WTC11 (cell line): ENCODE results near the gene PTPN12. TPM values are rescaled to one million over a fixed set of nuclear protein-coding genes. Genes with fewer than 3 reads are reported as not detected.

Source experiments
- ATAC-seq: fragments of 200-7000 bp; cut with Tn5 transposase; 2 replicates; pipeline ENCODE4 v1.10.0; 2021; ENCODE audit warnings: mild to moderate bottlenecking, moderate library complexity
- CTCF ChIA-PET: fragments of 300-600 bp; sonication (Branson Sonifier 250); formaldehyde crosslinking; loops from one replicate; lab custom pipeline; 2021; ENCODE audit warnings: antibody characterized with exemption; lab: Charles Lee
- POLR2A ChIA-PET: fragments of 350-600 bp; sonication (Branson Sonifier 250); formaldehyde crosslinking; loops from one replicate; lab custom pipeline; 2021; ENCODE audit warnings: antibody characterized with exemption; lab: Charles Lee
- DNase-seq: peaks from one replicate; pipeline ENCODE4 v3.0.0; 2021; ENCODE audit warnings: low spot score
- H3K27ac Mint-ChIP-seq: 2 replicates; pipeline ENCODE4 v1.8.0; 2021; ENCODE audit warnings: mixed read lengths
- H3K27me3 Mint-ChIP-seq: 2 replicates; pipeline ENCODE4 v1.8.0; 2021; ENCODE audit warnings: low read depth, mild to moderate bottlenecking, moderate library complexity, mixed read lengths
- H3K36me3 Mint-ChIP-seq: 2 replicates; pipeline ENCODE4 v1.8.0; 2021; ENCODE audit warnings: mixed read lengths
- H3K4me1 Mint-ChIP-seq: 2 replicates; pipeline ENCODE4 v1.8.0; 2022; ENCODE audit warnings: mixed read lengths
- H3K4me3 Mint-ChIP-seq: 2 replicates; pipeline ENCODE4 v1.8.0; 2021; ENCODE audit warnings: mild to moderate bottlenecking, moderate library complexity, mixed read lengths
- H3K9me3 Mint-ChIP-seq: 2 replicates; pipeline ENCODE4 v1.8.0; 2021; ENCODE audit warnings: mixed read lengths
- AR ChIP-seq: fragments of 250-450 bp; sonication (Bioruptor Pico); IDR thresholded peaks from 2 replicates; pipeline ENCODE4 v1.9.0; 2021; ENCODE audit warnings: mild to moderate bottlenecking
- ATF1 ChIP-seq: sonication (generic); formaldehyde crosslinking; IDR thresholded peaks from 2 replicates; pipeline ENCODE4 v1.8.1; 2023; ENCODE audit warnings: mild to moderate bottlenecking, moderate library complexity, missing genetic modification reagents
- ATF2 ChIP-seq: sonication (generic); formaldehyde crosslinking; IDR thresholded peaks from 2 replicates; pipeline ENCODE4 v1.8.1; 2022; ENCODE audit warnings: low read depth, missing genetic modification reagents, borderline replicate concordance
- CBFB ChIP-seq: sonication (generic); formaldehyde crosslinking; IDR thresholded peaks from 2 replicates; pipeline ENCODE4 v1.8.1; 2022; ENCODE audit warnings: mild to moderate bottlenecking, low read depth, missing genetic modification reagents
- EMX1 ChIP-seq: fragments of 250-450 bp; sonication (Bioruptor Pico); IDR thresholded peaks from 2 replicates; pipeline ENCODE4 v1.8.0; 2021; ENCODE audit warnings: mild to moderate bottlenecking
- ETV6 ChIP-seq: sonication (generic); formaldehyde crosslinking; IDR thresholded peaks from 2 replicates; pipeline ENCODE4 v1.8.1; 2022; ENCODE audit warnings: mild to moderate bottlenecking, missing genetic modification reagents
- GRHL2 ChIP-seq: fragments of 250-450 bp; sonication (Bioruptor Pico); IDR thresholded peaks from 2 replicates; pipeline ENCODE4 v1.8.0; 2022; ENCODE audit warnings: mild to moderate bottlenecking, moderate library complexity; ENCODE audit not compliant: insufficient replicate concordance, severe bottlenecking
- HMGA2 ChIP-seq: fragments of 250-450 bp; sonication (Bioruptor Pico); IDR thresholded peaks from 2 replicates; pipeline ENCODE4 v1.4.0; 2021; ENCODE audit warnings: mild to moderate bottlenecking, moderate library complexity
- HMGXB4 ChIP-seq: sonication (generic); formaldehyde crosslinking; IDR thresholded peaks from 2 replicates; pipeline ENCODE4 v1.8.1; 2023; ENCODE audit warnings: mild to moderate bottlenecking, moderate library complexity, missing genetic modification reagents
- IRF2 ChIP-seq: sonication (generic); formaldehyde crosslinking; IDR thresholded peaks from 2 replicates; pipeline ENCODE4 v1.8.0; 2022; ENCODE audit warnings: low read depth, missing genetic modification reagents, borderline replicate concordance
- MXD4 ChIP-seq: fragments of 250-450 bp; sonication (Bioruptor Pico); IDR thresholded peaks from 2 replicates; pipeline ENCODE4 v1.8.0; 2021; ENCODE audit warnings: mild to moderate bottlenecking, moderate library complexity, borderline replicate concordance
- MYBL2 ChIP-seq: sonication (generic); formaldehyde crosslinking; IDR thresholded peaks from 2 replicates; pipeline ENCODE4 v1.8.1; 2023; ENCODE audit warnings: mild to moderate bottlenecking, moderate library complexity, missing genetic modification reagents
- NFE2L1 ChIP-seq: sonication (generic); formaldehyde crosslinking; IDR thresholded peaks from 2 replicates; pipeline ENCODE4 v1.8.1; 2023; ENCODE audit warnings: missing genetic modification reagents
- NR2C2 ChIP-seq: sonication (generic); formaldehyde crosslinking; IDR thresholded peaks from 2 replicates; pipeline ENCODE4 v1.8.0; 2022; ENCODE audit warnings: mild to moderate bottlenecking, missing genetic modification reagents
- STAT6 ChIP-seq: sonication (generic); formaldehyde crosslinking; conservative IDR thresholded peaks from 2 replicates; pipeline ENCODE4 v1.8.1; 2023; ENCODE audit warnings: mild to moderate bottlenecking, low read depth, missing genetic modification reagents, moderate library complexity
- ZBTB43 ChIP-seq: sonication (generic); formaldehyde crosslinking; IDR thresholded peaks from 2 replicates; pipeline ENCODE4 v1.8.1; 2023; ENCODE audit warnings: mild to moderate bottlenecking, missing genetic modification reagents
- ZNF671 ChIP-seq: fragments of 250-450 bp; sonication (Bioruptor Pico); IDR thresholded peaks from 2 replicates; pipeline ENCODE4 v1.8.0; 2021; ENCODE audit warnings: mild to moderate bottlenecking
- ZSCAN18 ChIP-seq: fragments of 250-450 bp; sonication (Bioruptor Pico); IDR thresholded peaks from 2 replicates; pipeline ENCODE4 v2.1.2; 2022; ENCODE audit warnings: mild to moderate bottlenecking, moderate library complexity
- total RNA-seq: library from RNA; stranded (reverse); gene quantifications from 3 replicates; pipeline ENCODE4 v1.2.3, GENCODE V29; 2021

The PTPN12 gene
- total RNA-seq, 1 experiment from 2014 or later: 102 TPM

GRCh38 chr7:77658928-77659327 lies 121.8 kb downstream of the PTPN12 start:
- ChIA-PET POLR2A (interaction anchor here (0.7 kb wide), 1 partner anchor 36 kb away, joined by 3 read pairs; no protein-coding TSS in a partner anchor), CTCF (interaction anchor here (0.6 to 1.3 kb wide), 4 partner anchors 7 to 101 kb away, joined by 3 to 5 read pairs (median 4); no protein-coding TSS in a partner anchor)
- TF ChIP-seq CBFB (CRISPR knock-in tag) (no peak), ETV6 (no peak), MYBL2 (CRISPR knock-in tag) (no peak), NFE2L1 (CRISPR knock-in tag) (no peak), ATF2 (no peak), NR2C2 (no peak), ZSCAN18 (CRISPR knock-in tag) (no peak), EMX1 (CRISPR knock-in tag) (no peak), AR (CRISPR knock-in tag) (no peak), HMGXB4 (CRISPR knock-in tag) (no peak), HMGA2 (CRISPR knock-in tag) (no peak), IRF2 (CRISPR knock-in tag) (no peak), GRHL2 (CRISPR knock-in tag) (no peak), STAT6 (CRISPR knock-in tag) (no peak), ATF1 (CRISPR knock-in tag) (no peak), ZBTB43 (no peak), ZNF671 (no peak), MXD4 (no peak)
- 0 out of 2 replicates have a peak overlapping the region, but pooled peaks have one; percentile 49 for H3K27ac Mint-ChIP-seq
- peaks cover 16% of the 10 kb centered on the region for H3K36me3 Mint-ChIP-seq
- H3K27me3 Mint-ChIP-seq: no peaks in the 10 kb centered on the region
- no peaks in the 10 kb centered on the region for H3K4me1 Mint-ChIP-seq
- no peak overlapping the region for H3K4me3 Mint-ChIP-seq
- no peak for DNase-seq
- ATAC-seq: no peak
- no peaks in the 10 kb centered on the region for H3K9me3 Mint-ChIP-seq
